HG03460 (cell line): Measurements from ENCODE around the gene DYNC1LI1.
A peak's percentile ranks its signal among the peaks of the same experiment; 100 is the strongest.

Experiments
- ATAC-seq: cut with Tn5 transposase; IDR thresholded peaks from one replicate; pipeline ENCODE4 v1.9.1; 2021; ENCODE audit not compliant: unreplicated experiment

DYNC1LI1 gene

DNA sequence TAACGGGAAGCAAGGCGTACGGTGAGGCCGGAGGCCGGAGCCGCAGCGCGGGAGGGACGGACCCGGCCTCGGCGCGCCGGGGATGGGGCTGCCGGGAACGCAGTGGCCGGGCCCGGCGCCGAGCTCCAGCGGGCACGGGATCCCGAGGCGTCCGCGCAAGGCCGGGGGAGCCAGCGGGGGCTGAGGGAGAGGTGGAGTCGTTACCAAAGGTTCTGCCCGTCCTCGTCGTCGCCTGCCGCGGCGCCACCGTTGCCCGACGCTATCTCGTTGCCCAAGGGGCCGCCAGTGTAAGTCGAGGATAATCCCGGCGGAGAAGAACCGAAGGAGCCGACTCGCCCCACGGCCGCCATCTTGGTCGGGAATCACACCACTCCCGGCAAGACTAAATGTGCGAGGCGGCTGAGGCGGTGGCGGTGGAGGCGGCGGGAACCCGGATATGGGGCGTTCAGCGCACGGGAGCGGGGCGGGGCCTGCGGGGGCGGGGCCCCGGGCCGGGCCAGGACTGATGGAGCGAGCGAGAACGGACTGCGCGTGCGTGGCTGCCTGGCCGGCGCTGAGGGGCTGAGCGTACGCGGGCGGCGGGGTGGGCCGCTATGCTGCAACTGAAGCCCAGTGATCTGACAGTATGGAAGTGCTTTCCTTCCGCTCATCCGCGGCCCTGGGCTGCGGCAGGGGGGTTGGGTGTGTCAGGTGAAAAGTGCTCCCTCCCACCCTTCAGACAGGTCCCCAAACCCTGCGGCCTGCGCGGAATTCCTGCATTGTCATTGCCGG, at the start of gene DYNC1LI1:
Gene DYNC1LI1, minus strand, starts transcription at position 438 of the 771 bp plus-strand sequence. Its CDS starts 88 bp downstream, at position 350.
- ATAC-seq: peak; percentile 81

- no peak for ATAC-seq
Observed at GRCh38 chr3:32619395-32619794, 48.7 kb upstream of the DYNC1LI1 start.

- no peak for ATAC-seq
Observed at GRCh38 chr3:32616267-32616962, 45.8 kb upstream of the DYNC1LI1 start.

DNA sequence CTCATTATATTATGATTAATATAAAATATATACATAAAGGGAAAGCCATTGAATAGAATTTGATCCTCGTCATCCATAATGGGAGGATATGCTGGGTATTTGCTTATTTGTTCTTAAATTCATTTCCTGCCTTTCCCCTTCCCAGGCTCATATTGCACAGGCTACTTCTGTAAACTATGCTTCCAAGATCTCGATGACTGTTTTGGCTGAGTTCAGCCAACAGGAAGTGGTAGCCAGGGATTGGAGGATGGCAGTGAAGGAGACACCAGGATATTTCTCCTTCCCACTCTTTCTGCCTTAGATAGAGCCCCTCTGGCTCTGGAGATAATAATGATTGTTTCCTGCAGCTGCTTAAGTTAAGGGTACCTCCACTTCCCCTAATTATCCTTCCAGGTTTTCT, 44.3 kb upstream of the DYNC1LI1 start:
- no peak for ATAC-seq

- ATAC-seq: no peak
Observed at GRCh38 chr3:32613183-32613582, 42.5 kb upstream of the DYNC1LI1 start.

DNA sequence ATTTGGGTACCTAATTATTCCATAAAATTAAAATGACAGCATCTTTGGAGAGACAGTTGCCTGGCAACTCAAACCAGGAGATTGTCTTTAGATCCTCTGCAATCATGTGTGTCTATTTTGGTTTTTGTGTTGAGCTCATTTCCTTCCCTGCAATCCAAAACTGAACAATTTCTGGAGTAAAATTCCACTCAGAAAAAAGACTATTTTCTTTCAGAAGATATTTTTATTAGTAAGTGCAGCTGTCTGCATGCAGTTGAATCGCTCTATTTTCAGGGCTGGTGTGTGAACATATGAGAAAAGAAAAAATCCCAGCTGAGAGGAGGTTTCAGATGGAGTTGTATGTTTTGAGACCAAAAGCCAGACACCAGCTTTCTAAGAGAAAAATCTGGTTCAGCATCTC, 41.9 kb upstream of the DYNC1LI1 start:
- ATAC-seq: no peak

GRCh38 chr3:32607522-32607921, 36.9 kb upstream of the DYNC1LI1 start:
- no peak for ATAC-seq

- no peak for ATAC-seq
Observed at GRCh38 chr3:32606960-32607359, 36.3 kb upstream of the DYNC1LI1 start.

DNA sequence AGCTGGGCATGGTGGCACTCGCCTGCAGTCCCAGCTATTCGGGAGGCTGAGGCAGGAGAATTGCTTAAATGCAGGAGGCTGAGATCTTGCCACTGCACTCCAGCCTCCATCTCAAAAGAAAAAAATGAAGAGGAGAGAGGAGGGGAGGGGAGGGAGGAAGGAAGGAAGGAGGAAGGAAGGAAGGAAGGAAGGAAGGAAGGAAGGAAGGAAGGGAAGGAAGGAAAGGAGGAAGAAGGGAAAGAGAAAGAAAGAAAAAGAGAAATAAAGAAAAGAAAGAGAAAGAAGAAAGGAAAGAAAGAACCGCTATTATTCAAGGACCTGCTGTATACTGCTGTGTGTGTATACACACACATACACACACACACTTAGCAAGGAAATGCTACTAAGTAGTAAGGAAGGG, 35.6 kb upstream of the DYNC1LI1 start:
- no peak for ATAC-seq

DNA sequence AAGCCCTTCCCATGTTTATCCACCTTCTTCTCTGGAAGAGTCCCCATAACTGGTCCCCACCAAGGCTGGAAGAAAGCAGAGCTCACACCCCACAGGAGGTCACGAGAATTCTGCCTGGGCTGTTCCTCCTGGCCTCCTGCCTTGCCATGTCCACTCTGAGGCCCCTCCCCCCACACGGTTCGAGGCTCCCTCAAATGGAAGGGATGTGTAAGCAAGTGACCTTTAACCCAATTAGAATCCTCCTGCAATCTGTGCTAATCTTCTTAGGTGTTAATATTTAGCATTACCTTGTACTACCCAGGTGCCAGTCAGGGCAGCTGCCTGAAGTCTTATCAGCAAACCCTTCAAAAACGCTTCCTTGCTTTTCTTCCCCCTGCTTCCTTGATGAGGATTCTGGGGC, 32.4 kb upstream of the DYNC1LI1 start:
- ATAC-seq: no peak

GRCh38 chr3:32602206-32602605, 31.5 kb upstream of the DYNC1LI1 start:
- ATAC-seq: no peak

- no peak for ATAC-seq
Observed at GRCh38 chr3:32601722-32602121, 31.1 kb upstream of the DYNC1LI1 start.

DNA sequence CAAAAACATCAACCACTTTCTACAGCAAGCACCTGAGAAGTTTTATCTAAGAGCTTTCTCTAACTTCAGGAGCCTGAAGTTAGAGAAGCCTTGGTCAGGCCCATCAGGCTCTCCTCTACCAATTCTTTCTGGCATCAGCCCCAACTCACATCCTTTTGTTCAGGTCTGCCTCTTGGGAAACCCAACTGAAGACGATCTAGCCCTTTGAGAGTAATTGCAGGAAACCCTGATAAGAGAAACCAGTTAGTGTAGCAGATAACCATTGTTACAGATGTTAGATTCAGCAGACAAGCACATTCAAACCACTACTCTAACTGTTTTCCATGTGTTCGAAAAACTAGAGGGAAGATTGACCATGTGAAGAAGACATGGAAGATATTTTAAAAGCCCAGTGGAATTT, 27.0 kb upstream of the DYNC1LI1 start:
- ATAC-seq: no peak

DNA sequence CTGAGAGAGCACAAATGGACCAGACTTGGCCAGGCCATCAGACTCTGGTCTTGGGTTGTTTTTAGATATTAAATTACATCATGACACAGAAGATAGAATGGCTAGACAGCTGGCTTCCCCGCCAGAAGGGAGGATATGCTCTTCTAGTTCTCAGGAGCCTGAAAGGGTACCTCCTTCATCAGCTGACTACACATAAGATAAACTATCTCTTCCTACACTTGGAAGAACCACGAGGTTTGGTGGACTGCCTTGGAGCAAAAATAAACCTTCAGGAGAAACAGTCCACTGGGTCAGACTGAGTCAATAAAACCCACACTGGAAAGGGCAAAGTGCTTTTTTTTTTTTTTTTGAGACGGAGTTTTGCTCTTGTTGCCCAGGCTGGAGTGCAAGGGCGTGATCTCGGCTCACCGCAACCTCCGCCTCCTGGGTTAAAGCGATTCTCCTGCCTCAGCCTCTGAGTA, 26.3 kb upstream of the DYNC1LI1 start:
- ATAC-seq: no peak

- ATAC-seq: no peak
Observed at GRCh38 chr3:32596282-32596908, 25.7 kb upstream of the DYNC1LI1 start.

DNA sequence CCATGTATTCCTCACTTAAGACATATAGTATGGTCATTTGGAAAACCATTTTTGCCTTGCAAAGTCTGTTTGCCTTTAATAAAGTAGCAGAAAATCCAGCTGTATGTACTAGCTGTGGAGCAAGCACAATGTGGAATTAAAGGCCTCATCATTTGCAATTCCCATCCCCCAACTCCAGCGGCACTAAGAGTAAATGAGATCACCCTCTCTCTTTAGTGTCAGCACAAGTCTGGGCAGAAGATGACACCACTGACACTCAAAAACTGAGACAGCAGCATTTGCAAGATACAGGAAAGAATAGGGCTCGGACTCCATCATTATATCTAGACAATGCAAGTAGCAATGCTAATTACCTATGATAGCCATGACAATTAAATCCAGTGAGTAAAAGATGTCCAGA, 24.7 kb upstream of the DYNC1LI1 start:
- ATAC-seq: no peak

- no peak for ATAC-seq
Observed at GRCh38 chr3:32593903-32594525, 23.4 kb upstream of the DYNC1LI1 start.

GRCh38 chr3:32592696-32593353, 22.2 kb upstream of the DYNC1LI1 start:
- no peak for ATAC-seq

GRCh38 chr3:32592011-32592410, 21.4 kb upstream of the DYNC1LI1 start:
- ATAC-seq: no peak

DNA sequence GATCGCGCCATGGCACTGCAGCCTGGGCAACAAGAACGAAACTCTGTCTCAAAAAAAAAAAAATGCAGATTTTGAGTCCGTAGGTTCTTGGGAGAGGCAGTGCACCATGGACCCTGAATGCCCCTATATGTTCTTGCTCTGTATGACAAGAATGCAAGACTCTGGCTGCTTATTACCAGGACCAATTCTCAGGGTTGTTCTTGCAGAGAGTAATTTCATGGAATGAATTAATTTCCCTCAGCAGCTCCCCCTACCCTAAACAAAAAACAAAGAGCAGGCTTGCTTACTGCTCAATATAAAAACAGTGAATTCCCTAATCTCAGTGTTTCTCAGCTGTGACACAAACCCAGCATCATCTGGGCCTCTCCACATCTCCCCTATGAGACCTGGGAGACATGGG, 20.5 kb upstream of the DYNC1LI1 start:
- no peak for ATAC-seq

DNA sequence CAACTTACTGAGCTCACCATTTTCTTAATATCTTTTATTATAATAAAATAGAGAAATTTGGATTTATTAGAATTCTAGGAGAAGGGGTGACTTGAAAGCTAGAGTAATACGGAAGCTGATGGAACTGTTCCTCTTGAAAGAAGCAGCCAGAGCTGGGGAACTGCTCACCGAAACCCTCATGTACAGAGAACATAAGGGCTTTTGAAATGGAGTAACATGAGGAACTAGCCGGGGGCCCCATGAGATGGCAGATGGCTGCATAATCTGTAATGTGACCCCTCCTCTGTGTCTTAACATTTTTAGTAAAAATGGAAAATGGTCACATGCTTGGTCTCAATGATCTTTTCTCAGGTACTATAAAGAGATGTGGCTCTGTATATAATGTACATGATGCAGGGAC, 15.7 kb upstream of the DYNC1LI1 start:
- no peak for ATAC-seq
